ENCODE results near the gene FOXO6.

DNA sequence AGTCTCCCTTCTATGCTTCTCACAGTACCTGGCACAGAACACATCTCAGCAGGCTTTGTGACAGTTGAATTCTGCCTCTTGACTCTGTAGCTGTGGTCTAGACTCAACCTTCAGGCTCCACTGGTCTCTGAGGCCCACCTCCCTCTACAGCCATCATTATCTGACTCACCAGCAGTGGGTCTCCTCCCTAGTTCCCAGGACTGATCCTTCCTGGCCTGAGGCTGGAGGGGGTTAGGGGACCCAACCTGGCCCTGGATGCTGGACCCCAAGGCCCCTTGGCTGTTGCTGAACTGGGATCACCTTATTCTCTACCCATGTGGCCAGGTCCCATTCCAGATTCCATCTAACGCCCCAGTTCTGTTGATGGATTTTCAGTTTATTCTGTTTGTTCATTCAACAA is 43.1 kb upstream of the FOXO6 start:
- TF ChIP-seq, protein P1, sequence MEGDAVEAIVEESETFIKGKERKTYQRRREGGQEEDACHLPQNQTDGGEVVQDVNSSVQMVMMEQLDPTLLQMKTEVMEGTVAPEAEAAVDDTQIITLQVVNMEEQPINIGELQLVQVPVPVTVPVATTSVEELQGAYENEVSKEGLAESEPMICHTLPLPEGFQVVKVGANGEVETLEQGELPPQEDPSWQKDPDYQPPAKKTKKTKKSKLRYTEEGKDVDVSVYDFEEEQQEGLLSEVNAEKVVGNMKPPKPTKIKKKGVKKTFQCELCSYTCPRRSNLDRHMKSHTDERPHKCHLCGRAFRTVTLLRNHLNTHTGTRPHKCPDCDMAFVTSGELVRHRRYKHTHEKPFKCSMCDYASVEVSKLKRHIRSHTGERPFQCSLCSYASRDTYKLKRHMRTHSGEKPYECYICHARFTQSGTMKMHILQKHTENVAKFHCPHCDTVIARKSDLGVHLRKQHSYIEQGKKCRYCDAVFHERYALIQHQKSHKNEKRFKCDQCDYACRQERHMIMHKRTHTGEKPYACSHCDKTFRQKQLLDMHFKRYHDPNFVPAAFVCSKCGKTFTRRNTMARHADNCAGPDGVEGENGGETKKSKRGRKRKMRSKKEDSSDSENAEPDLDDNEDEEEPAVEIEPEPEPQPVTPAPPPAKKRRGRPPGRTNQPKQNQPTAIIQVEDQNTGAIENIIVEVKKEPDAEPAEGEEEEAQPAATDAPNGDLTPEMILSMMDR (IDR thresholded peaks at IDR 0.05), result no peak
- no peak for TF ChIP-seq POLR2A (IDR thresholded peaks at IDR 0.05)
